Liver (tissue), 3 donors: ENCODE results near the gene ARHGAP4.

ENCODE experiments used
- JUND ChIP-seq, 2 donors: IDR thresholded peaks; 2 replicates each; pipeline ENCODE4 v1.6.1; 2016; ENCODE audit warnings: antibody characterized with exemption in 2 of 2
- SP1 ChIP-seq: IDR thresholded peaks from 2 replicates; pipeline ENCODE4 v1.6.1; 2018; ENCODE audit warnings: antibody characterized with exemption, mild to moderate bottlenecking
- TAF1 ChIP-seq: conservative IDR thresholded peaks from 2 replicates; pipeline ENCODE4 v1.6.1; 2016; ENCODE audit warnings: antibody characterized with exemption, mild to moderate bottlenecking
- YY1 ChIP-seq: IDR thresholded peaks from 2 replicates; pipeline ENCODE4 v1.6.1; 2016; ENCODE audit warnings: antibody characterized with exemption, mild to moderate bottlenecking
- TF ChIP-seq, protein P1 (sequence below): fragments of 150-350 bp; IDR thresholded peaks from 2 replicates; pipeline ENCODE4 v1.5.1; 2017; ENCODE audit warnings: improper control_type of control experiment, low read depth, low read length; ENCODE audit not compliant: missing input control
- TF ChIP-seq, protein P2 (sequence below): IDR thresholded peaks from 2 replicates; pipeline ENCODE4 v1.6.1; 2016; ENCODE audit warnings: antibody characterized with exemption
- donor health status: healthy.
- donor health status: healthy.

DNA sequence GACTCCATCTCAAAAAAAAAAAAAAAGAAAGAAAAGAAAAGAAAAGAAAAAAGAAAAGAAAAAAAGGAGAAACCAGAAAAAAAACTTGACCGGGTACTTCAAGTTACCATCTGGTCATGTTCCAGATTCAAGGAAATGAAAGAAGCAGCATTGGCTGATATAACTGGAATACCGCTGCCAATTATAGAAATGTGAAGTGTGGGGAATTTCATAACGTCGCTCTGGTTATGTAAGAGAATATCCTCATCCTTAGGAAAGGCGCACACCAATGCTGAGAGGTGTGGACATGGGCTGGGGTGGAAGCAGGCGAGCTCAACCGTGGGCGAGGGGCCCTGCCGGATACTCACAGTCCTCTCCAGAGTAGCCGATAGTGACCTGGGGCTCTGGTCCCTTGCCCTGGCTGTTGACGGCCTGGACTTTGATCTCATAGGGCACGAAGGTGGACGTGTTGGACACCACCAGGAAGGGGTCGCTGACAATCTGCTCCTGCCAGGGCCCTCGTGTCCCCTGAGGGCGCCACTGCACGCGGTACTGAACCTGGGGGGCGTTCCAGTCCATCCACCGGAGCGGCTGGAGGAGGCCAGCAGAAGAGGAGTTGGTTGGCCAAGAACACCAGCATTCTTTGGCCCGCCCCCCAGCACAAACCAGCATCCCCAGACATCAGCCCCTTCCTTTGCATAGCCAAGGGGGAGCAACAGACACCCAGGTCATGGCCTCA is 59.6 kb downstream of the ARHGAP4 start:
- TF ChIP-seq SP1 (no peak), YY1 (no peak), JUND (IDR thresholded peaks at IDR 0.05) (no peak), TAF1 (no peak)
- TF ChIP-seq, protein P1, sequence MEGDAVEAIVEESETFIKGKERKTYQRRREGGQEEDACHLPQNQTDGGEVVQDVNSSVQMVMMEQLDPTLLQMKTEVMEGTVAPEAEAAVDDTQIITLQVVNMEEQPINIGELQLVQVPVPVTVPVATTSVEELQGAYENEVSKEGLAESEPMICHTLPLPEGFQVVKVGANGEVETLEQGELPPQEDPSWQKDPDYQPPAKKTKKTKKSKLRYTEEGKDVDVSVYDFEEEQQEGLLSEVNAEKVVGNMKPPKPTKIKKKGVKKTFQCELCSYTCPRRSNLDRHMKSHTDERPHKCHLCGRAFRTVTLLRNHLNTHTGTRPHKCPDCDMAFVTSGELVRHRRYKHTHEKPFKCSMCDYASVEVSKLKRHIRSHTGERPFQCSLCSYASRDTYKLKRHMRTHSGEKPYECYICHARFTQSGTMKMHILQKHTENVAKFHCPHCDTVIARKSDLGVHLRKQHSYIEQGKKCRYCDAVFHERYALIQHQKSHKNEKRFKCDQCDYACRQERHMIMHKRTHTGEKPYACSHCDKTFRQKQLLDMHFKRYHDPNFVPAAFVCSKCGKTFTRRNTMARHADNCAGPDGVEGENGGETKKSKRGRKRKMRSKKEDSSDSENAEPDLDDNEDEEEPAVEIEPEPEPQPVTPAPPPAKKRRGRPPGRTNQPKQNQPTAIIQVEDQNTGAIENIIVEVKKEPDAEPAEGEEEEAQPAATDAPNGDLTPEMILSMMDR = no peak
- TF ChIP-seq, protein P2, sequence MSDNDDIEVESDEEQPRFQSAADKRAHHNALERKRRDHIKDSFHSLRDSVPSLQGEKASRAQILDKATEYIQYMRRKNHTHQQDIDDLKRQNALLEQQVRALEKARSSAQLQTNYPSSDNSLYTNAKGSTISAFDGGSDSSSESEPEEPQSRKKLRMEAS = no peak
